ENCODE data around the gene GDF10.

Gene GDF10

DNA sequence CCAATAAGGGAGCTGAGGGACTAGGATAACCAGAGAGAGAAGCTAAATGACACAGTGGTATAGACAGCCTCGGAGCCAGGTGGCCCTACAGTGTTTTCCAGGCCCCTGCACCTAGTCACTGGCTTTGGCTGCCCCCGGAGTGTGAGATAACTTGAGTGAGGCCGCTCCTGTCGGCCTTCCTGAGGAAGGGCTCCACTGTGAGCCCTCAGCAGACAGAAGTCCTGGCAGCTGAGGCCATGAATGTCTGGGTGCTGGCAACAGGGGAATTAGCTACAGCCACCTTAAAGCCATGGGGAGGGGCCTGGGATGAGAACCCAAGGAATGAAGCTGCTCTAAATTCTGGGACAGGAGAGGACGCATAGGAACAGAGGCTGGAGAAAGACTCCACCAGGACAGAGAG is 4.6 kb upstream of the GDF10 start:
- DNase-seq: no peak

GRCh38 chr10:47296156-47296894 is 3.7 kb upstream of the GDF10 start:
- no peak for DNase-seq

DNA sequence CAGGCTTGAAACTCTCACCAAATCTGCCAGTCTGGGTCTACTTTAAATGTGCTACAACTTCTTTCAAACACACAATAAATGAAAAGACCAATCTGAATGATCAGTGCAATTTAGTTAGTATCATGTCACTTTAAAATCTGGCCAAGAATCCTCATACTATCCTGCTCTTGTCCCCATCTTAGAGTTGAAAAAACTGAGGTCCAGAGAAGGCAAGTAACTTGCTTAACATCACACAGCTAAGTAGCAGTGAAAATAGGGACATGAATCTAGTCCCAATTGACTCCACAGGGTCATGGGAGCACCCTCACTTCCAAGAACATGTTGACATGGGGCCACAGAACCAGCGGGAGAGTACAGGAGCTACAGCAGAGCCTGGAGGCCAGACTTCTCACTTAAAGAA is 3.1 kb upstream of the GDF10 start:
- no peak for DNase-seq

- DNase-seq: no peak
Measured at GRCh38 chr10:47297866-47298540, 2.0 kb upstream of the GDF10 start.

DNA sequence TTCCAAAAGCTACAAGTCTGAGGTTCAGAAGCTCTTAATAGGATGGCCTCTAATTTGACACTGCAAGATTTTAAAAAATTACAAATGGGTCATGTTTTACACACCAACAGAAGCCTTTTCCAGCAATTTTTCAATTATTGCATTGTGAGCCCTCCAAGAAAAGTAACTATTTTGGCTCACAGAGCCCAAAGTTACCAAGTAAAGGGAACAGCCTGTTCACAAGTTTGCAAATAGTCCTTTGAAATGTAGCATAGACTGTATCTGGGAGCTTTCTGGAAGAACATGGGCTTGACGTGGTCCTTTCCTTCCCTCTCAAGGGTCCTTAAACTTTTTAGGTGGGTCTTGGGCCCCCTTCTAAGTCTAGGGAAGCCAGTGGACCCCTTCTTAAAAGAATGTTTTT is 1.3 kb upstream of the GDF10 start:
- no peak for DNase-seq

GRCh38 chr10:47300429-47300931 is 483 bp downstream of the GDF10 start:
- peak in 1 of 2 donors; percentile 11 for DNase-seq

- no peak for DNase-seq
Measured at GRCh38 chr10:47301833-47302232, 1.8 kb downstream of the GDF10 start.

DNA sequence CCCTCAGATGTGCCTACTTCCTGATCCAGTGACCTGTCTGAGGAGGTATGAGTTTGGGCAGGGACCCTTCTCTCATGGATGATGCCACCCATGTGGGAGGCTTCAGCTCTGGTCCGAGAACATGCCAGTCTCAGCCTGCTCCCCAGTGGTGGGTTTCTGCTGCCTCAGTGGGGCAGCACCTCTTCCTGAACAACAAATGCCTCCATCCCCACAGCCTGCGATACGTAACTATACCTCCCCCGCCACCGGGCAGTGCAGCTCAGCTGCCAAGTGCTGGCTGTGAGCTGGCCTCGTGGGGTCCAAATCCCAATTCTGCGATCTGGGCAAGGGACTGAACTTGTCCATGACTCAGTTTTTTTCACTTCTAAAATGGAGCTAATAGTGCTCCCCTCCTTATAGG is 3.1 kb downstream of the GDF10 start:
- no peak for DNase-seq

DNA sequence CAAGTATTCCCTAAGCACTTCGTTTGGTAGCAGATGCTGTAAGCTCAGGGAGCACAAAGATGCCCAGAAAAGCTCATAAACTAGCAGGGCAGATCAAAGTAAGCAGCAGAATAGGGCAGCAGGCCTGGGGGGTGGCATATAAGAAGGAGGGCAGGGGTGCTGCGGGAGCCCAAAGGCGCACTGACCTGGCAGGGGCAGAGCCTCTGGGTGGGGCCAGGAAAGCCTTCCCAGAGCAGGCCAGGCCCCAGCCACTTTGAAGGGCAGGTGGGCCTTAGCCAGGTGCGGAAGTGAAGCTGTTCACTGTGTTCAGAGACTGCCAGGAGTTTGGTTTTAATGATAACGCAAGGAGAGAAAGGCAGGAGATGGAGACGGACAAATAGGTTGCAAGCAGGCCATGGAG is 3.9 kb downstream of the GDF10 start:
- DNase-seq: no peak

GRCh38 chr10:47305566-47305965 is 5.6 kb downstream of the GDF10 start:
- no peak for DNase-seq

GRCh38 chr10:47306387-47307210 is 6.6 kb downstream of the GDF10 start:
- no peak for DNase-seq

- DNase-seq: no peak
Measured at GRCh38 chr10:47307381-47307780, 7.4 kb downstream of the GDF10 start.

GRCh38 chr10:47308775-47309174 is 8.8 kb downstream of the GDF10 start:
- no peak for DNase-seq

DNA sequence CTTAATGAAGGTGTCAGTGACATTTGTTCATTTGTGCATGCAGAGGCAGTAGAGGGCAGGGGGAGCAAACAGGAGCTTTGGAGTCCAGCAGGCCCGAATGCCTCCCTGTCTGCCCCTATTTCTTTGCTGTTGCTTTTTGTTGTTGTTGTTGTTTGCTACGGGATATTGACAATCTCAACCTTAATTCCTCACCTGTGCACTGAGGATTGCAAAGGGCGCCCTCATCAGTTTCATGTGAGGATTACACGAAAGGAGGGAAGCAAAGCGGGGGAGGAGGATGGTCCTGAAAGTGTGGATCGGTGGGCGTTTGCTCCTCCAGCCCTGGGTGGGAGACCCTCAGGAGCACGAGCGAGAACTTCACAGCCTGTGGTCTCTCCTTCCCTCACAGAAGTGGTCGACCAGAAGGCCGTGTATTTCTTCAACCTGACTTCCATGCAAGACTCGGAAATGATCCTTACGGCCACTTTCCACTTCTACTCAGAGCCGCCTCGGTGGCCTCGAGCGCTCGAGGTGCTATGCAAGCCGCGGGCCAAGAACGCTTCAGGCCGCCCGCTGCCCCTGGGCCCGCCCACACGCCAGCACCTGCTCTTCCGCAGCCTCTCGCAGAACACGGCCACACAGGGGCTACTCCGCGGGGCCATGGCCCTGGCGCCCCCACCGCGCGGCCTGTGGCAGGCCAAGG is 9.6 kb downstream of the GDF10 start:
- DNase-seq: peak; percentile 26 to 28

DNA sequence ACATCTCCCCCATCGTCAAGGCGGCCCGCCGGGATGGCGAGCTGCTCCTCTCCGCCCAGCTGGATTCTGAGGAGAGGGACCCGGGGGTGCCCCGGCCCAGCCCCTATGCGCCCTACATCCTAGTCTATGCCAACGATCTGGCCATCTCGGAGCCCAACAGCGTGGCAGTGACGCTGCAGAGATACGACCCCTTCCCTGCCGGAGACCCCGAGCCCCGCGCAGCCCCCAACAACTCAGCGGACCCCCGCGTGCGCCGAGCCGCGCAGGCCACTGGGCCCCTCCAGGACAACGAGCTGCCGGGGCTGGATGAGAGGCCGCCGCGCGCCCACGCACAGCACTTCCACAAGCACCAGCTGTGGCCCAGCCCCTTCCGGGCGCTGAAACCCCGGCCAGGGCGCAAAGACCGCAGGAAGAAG is 10.1 kb downstream of the GDF10 start:
- DNase-seq: no peak

DNA sequence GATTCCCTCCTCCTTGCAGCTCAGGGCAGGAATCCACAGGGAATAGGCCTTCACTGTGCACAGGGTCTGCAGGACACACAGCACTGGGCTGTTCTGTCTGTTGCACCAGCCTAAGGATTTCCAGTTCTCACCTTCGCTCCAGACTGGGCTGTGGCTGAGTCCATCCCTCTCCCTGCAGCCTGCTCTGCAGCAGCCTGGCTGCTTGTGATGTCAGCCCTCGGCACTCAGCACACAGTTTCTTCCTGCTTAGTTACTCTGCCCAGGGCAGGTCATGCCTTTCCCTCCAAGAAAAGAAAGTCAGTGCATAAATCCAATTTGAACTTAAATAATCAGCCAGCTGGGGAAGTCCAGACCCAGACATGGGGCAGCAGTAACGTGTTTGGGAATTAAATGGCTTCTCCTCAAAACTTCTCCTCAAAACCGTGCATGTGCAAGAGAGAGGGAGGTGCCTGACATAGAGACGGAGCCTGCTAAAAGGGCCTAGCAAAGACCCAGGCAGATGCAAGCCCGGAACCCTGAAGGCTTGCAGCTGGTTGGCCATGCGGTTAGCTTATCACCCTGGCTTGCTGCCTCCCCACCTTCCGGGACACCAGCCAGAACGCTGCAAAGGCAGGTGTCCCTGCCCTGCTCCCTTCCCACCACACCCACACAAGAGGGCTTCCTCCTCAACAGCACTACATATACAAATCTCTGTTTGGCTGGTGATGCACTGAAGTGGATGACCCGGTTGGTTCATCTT is 11.4 kb downstream of the GDF10 start:
- peak; percentile 24 to 38 for DNase-seq

- DNase-seq: peak; percentile 89
Measured at GRCh38 chr10:47311932-47312662, 12.1 kb downstream of the GDF10 start.

GRCh38 chr10:47312663-47312995 is 12.6 kb downstream of the GDF10 start:
- no peak for DNase-seq

GRCh38 chr10:47314416-47314970 is 14.5 kb downstream of the GDF10 start:
- no peak for DNase-seq

DNA sequence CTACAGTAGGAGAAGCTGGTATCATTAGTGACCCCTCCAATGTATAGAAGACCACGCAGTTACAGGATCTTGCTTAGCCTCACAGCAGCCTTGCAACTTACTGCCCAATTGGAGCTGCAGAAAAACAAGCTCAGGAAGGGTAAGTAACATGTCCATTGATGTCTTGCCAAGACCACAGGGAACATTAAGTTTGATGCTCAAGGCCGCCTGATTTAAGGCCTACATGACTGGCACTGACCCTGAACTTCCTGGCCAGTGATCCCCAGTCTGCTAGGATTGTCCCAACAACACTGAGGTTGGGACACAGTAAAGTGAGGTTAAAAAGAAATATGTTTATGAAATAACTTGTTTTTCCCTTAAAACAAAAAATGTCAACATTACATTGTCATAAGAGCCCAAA is 15.4 kb downstream of the GDF10 start:
- no peak for DNase-seq

GRCh38 chr10:47316131-47316530 is 16.1 kb downstream of the GDF10 start:
- DNase-seq: no peak
